Smooth muscle cell (in vitro differentiated cells): ENCODE data around the gene TWIST1. TPM values are rescaled to one million over a fixed set of nuclear protein-coding genes. Genes with fewer than 3 reads are reported as not detected.
A peak's percentile ranks its signal among the peaks of the same experiment; 100 is the strongest.

Source experiments
- DNase-seq: peaks from one replicate; lab custom pipeline; 2025; ENCODE audit not compliant: unreplicated experiment; lab: John Stamatoyannopoulos, UW
- H2AFZ ChIP-seq: fragments of 200-600 bp; sonication (generic); 2 replicates; pipeline ENCODE4 v1.6.0; 2016; ENCODE audit warnings: antibody characterized with exemption, low read depth, mild to moderate bottlenecking
- H3F3A ChIP-seq: fragments of 200-600 bp; sonication (generic); 2 replicates; pipeline ENCODE4 v1.6.0; 2017; ENCODE audit warnings: antibody characterized with exemption, low read depth
- H3K27ac ChIP-seq: fragments of 200-600 bp; sonication (generic); 2 replicates; pipeline ENCODE4 v1.5.1; 2016; ENCODE audit warnings: low read depth, mild to moderate bottlenecking
- H3K27me3 ChIP-seq: fragments of 200-600 bp; sonication (generic); 2 replicates; pipeline ENCODE4 v1.6.1; 2016; ENCODE audit warnings: low read depth, mild to moderate bottlenecking
- H3K36me3 ChIP-seq: fragments of 200-600 bp; sonication (generic); 2 replicates; pipeline ENCODE4 v1.5.1; 2016; ENCODE audit warnings: low read depth
- H3K4me1 ChIP-seq: fragments of 200-600 bp; sonication (generic); 2 replicates; pipeline ENCODE4 v1.5.1; 2016; ENCODE audit warnings: low read depth
- H3K4me2 ChIP-seq: fragments of 200-600 bp; sonication (generic); 2 replicates; pipeline ENCODE4 v1.6.0; 2016; ENCODE audit warnings: mild to moderate bottlenecking
- H3K4me3 ChIP-seq: fragments of 200-600 bp; sonication (generic); 2 replicates; pipeline ENCODE4 v1.5.1; 2016; ENCODE audit warnings: mild to moderate bottlenecking
- H3K79me2 ChIP-seq: fragments of 200-600 bp; sonication (generic); 2 replicates; pipeline ENCODE4 v1.6.0; 2016; ENCODE audit warnings: low read depth, mild to moderate bottlenecking
- H3K9ac ChIP-seq: fragments of 200-600 bp; sonication (generic); 2 replicates; pipeline ENCODE4 v1.6.0; 2016; ENCODE audit warnings: low read depth
- H3K9me3 ChIP-seq: fragments of 200-600 bp; sonication (generic); replicated peaks from 2 replicates; pipeline ENCODE4 v1.5.1; 2016; ENCODE audit warnings: low read depth
- H4K20me1 ChIP-seq: fragments of 200-600 bp; sonication (generic); 2 replicates; pipeline ENCODE4 v1.6.0; 2016; ENCODE audit warnings: low read depth
- WGBS: methylation state at CpG from one replicate; pipeline ENCODE4 v1.1.7; 2016; ENCODE audit warnings: low lambda C conversion rate; 5-methylcytosine and 5-hydroxymethylcytosine counted together
- polyA plus RNA-seq: library from polyadenylated mRNA; unstranded; fragments of >200 nt; fragmentation: Nextera tagmentation; extraction: Ambion mirVana; gene quantifications from 2 replicates; pipeline ENCODE4 v1.2.1, GENCODE V29; 2016
- total RNA-seq: library from RNA; depleted of rRNA; stranded (reverse); fragments of >200 nt; gene quantifications from 2 replicates; pipeline ENCODE4 v1.2.3, GENCODE V29; 2014
- TF ChIP-seq, protein P1 (sequence below): fragments of 200-600 bp; sonication (generic); IDR thresholded peaks from 2 replicates; pipeline ENCODE4 v1.5.1; 2017; ENCODE audit warnings: borderline replicate concordance, mild to moderate bottlenecking, antibody characterized with exemption; ENCODE audit not compliant: insufficient read depth, poor library complexity, severe bottlenecking

TWIST1 gene
- total and polyA plus RNA-seq, 2 experiments from 2014 or later, result 51.3 to 58.0 TPM

DNA sequence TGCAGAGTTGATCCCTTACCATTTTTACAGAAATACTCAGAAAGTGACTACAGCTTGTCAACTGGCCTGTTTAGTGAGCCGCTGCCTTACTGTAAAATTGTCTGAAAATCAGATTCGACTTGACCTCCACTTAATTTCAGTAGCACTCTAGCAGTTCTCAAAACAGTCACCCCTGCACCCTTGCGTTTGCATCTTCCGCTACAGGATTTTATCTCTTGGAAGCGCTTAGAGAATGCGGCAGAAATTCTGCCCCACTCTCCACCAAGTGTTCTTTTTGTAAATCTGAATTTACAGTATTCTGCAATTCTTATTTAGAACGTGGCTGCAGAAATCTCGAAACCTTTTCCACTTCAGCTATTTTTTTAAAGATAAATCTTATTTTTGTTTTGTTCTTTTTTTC lies 1.9 kb upstream of the TWIST1 start:
- peaks cover 48% of the 10 kb centered on the region for H3K79me2 ChIP-seq

DNA sequence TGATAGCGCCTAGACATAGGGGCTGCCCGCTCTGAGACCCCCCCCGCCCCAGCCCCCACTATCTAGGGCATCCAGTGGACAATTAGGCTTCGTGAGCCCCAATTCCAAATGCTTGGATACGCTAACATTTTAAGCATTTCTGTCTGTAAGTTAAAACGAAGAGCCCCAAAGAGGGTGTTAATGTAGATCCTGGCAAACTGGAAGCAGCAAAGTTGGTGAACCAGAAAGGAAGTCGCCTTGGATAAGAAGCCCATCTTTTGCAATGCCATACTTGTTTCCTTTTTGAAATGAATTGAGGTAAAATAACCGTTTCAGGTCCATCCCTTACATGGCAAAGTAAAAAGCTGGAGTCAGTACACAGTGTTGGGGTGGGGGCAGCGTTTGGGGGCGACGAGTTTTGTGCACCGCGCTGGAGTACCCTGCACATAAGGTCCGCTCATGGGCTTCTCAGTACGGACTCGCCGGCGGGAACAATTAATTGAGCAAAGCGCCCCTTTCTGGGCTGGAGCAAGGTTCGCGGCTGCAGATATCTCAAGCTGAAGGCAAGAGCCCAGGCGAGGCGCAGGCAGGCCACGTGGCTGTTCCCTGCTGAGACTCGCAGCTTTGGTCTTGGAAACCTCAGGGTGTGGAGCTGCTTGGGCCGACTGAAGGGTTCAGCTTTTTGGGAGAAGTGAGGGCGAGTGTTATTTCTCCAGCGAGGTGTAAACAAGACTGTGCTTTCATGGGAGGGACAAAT lies 1.4 kb upstream of the TWIST1 start:
- DNase-seq, result no peak
- H3K27ac ChIP-seq, result peak overlapping the region; percentile 96
- WGBS, result 3% methylated on average over 28 of the region's 28 CpGs
- H3K4me3 ChIP-seq, result peak overlapping the region; percentile 66
- no peak overlapping the region for H2AFZ ChIP-seq
- no peaks in the 10 kb centered on the region for H3K9me3 ChIP-seq
- no peaks in the 10 kb centered on the region for H3K36me3 ChIP-seq
- no peaks in the 10 kb centered on the region for H3K27me3 ChIP-seq
- peaks cover 30% of the 10 kb centered on the region for H4K20me1 ChIP-seq
- H3K4me1 ChIP-seq, result peaks cover 8% of the 10 kb centered on the region
- peak overlapping the region; percentile 90 for H3K4me2 ChIP-seq
- H3F3A ChIP-seq, result peaks cover 9% of the 10 kb centered on the region
- H3K79me2 ChIP-seq, result peaks cover 54% of the 10 kb centered on the region
- H3K9ac ChIP-seq, result peak overlapping the region; percentile 90
- TF ChIP-seq, protein P1, sequence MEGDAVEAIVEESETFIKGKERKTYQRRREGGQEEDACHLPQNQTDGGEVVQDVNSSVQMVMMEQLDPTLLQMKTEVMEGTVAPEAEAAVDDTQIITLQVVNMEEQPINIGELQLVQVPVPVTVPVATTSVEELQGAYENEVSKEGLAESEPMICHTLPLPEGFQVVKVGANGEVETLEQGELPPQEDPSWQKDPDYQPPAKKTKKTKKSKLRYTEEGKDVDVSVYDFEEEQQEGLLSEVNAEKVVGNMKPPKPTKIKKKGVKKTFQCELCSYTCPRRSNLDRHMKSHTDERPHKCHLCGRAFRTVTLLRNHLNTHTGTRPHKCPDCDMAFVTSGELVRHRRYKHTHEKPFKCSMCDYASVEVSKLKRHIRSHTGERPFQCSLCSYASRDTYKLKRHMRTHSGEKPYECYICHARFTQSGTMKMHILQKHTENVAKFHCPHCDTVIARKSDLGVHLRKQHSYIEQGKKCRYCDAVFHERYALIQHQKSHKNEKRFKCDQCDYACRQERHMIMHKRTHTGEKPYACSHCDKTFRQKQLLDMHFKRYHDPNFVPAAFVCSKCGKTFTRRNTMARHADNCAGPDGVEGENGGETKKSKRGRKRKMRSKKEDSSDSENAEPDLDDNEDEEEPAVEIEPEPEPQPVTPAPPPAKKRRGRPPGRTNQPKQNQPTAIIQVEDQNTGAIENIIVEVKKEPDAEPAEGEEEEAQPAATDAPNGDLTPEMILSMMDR, result no peak

More for the DNA sequence above, 1.9 kb upstream of the TWIST1 start:
- no peaks in the 10 kb centered on the region for H3K36me3 ChIP-seq
- H2AFZ ChIP-seq, result no peak overlapping the region
- peaks cover 24% of the 10 kb centered on the region for H4K20me1 ChIP-seq
- 9% methylated on average over 8 of the region's 8 CpGs for WGBS
- no peaks in the 10 kb centered on the region for H3K9me3 ChIP-seq
- H3K27me3 ChIP-seq, result no peaks in the 10 kb centered on the region
- H3K9ac ChIP-seq, result peak overlapping the region; percentile 90
- DNase-seq, result no peak
- H3K4me2 ChIP-seq, result peak overlapping the region; percentile 90
- peak overlapping the region; percentile 96 for H3K27ac ChIP-seq
- H3K4me3 ChIP-seq, result peak overlapping the region; percentile 66
- peaks cover 8% of the 10 kb centered on the region for H3K4me1 ChIP-seq
- peaks cover 9% of the 10 kb centered on the region for H3F3A ChIP-seq
- TF ChIP-seq, protein P1, result no peak

DNA sequence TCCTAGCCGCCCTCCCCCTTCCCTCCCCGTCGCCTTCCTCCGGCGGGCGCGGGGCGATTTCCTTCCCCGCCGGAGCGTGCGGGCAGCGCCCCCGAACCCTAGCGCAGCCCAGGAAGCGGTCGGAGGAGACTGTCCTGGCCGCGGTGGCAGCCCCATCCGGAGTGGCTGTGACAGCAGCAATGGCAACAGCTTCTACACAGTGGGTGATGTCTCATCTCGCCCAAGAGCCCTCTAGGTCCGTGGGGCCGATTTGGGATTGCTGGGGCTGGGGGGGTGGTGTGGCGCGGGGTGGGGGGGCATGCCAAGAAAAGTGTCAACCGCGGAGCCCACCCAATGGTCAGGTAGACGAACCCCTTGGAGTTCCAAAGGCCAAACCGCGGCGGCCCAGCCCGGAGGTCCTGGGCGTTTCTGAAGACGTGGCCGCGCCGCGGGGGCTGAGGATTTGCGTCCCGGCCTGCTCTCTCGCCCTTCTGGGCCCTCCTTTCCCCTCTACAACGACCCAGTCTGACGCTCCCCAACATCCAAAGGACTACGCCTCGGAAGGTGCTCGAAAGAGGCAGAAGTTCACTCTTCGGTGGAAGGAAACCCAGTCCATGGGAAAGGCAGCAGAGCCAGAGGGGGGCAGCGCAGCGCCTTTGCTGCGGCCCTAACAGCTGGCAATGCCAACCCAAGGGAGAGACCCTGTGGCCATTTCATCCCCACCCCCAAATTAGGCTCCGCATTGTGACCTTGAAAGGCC lies 603 bp upstream of the TWIST1 start:
- H2AFZ ChIP-seq, result peak overlapping the region; percentile 75
- H3K79me2 ChIP-seq, result peaks cover 62% of the 10 kb centered on the region
- no peaks in the 10 kb centered on the region for H3K27me3 ChIP-seq
- peak overlapping the region; percentile 66 for H3K4me3 ChIP-seq
- no peaks in the 10 kb centered on the region for H3K9me3 ChIP-seq
- TF ChIP-seq, protein P1, result no peak
- H3K9ac ChIP-seq, result peak overlapping the region; percentile 90
- H3K27ac ChIP-seq, result peak overlapping the region; percentile 96
- no peaks in the 10 kb centered on the region for H3K36me3 ChIP-seq
- peaks cover 9% of the 10 kb centered on the region for H3F3A ChIP-seq
- peaks cover 38% of the 10 kb centered on the region for H4K20me1 ChIP-seq
- no peak for DNase-seq
- H3K4me1 ChIP-seq, result peaks cover 8% of the 10 kb centered on the region
- H3K4me2 ChIP-seq, result peak overlapping the region; percentile 90
- WGBS, result 1% methylated on average over 28 of the region's 51 CpGs
